ENCODE results near the gene ME2. TPM values are rescaled to one million over a fixed set of nuclear protein-coding genes. Genes with fewer than 3 reads are reported as not detected.
"Not testable (repeated sequence)": the region's sequence is repeated elsewhere in the genome, so short reads cannot be mapped to it uniquely, and the experiment has no call there.

The ME2 gene
- total RNA-seq, 1 donor from 2014 or later, result 51.8 TPM

- no peaks in the 10 kb centered on the region for H3K9me3 Mint-ChIP-seq (ENCODE audit: low read depth)
- H3K27ac Mint-ChIP-seq, result peak overlapping the region; percentile 31
- H3K4me3 Mint-ChIP-seq (ENCODE audit: low read depth), result peak overlapping the region; percentile 93
- H3K27me3 Mint-ChIP-seq, result no peaks in the 10 kb centered on the region
- no peak for TF ChIP-seq CTCF (IDR thresholded peaks at IDR 0.05; ENCODE audit: unreplicated experiment)
- no peak for DNase-seq (ENCODE audit: low spot score, unreplicated experiment)
- H3K36me3 Mint-ChIP-seq (ENCODE audit: insufficient read depth), result peaks cover under 1% of the 10 kb centered on the region
- peaks cover 17% of the 10 kb centered on the region for H3K4me1 Mint-ChIP-seq (ENCODE audit: low read depth)
Observed at GRCh38 chr18:50969448-50969847, 90.5 kb downstream of the ME2 start.

- H3K4me3 Mint-ChIP-seq (ENCODE audit: low read depth), result peak overlapping the region; percentile 7
- H3K4me1 Mint-ChIP-seq (ENCODE audit: low read depth), result peaks cover 17% of the 10 kb centered on the region
- no peaks in the 10 kb centered on the region for H3K9me3 Mint-ChIP-seq (ENCODE audit: low read depth)
- peak overlapping the region; percentile 4 for H3K27ac Mint-ChIP-seq
- no peak for TF ChIP-seq CTCF (IDR thresholded peaks at IDR 0.05; ENCODE audit: unreplicated experiment)
- no peak for DNase-seq (ENCODE audit: low spot score, unreplicated experiment)
- H3K36me3 Mint-ChIP-seq (ENCODE audit: insufficient read depth), result peaks cover 5% of the 10 kb centered on the region
- no peaks in the 10 kb centered on the region for H3K27me3 Mint-ChIP-seq
Observed at GRCh38 chr18:50970006-50970405, 91.1 kb downstream of the ME2 start.

GRCh38 chr18:50972404-50972803, 93.5 kb downstream of the ME2 start:
- not testable (repeated sequence) for H3K27me3 Mint-ChIP-seq; H3K4me3 Mint-ChIP-seq (ENCODE audit: low read depth); H3K27ac Mint-ChIP-seq; DNase-seq (ENCODE audit: low spot score, unreplicated experiment)
- H3K4me1 Mint-ChIP-seq (ENCODE audit: low read depth), result peaks cover 17% of the 10 kb centered on the region
- H3K36me3 Mint-ChIP-seq (ENCODE audit: insufficient read depth), result peaks cover 27% of the 10 kb centered on the region
- peaks cover 14% of the 10 kb centered on the region for H3K9me3 Mint-ChIP-seq (ENCODE audit: low read depth)

GRCh38 chr18:50973367-50974126, 94.6 kb downstream of the ME2 start:
- Mint-ChIP-seq H3K27me3 (no peaks in the 10 kb centered on the region), H3K9me3 (ENCODE audit: low read depth) (peaks cover 24% of the 10 kb centered on the region), H3K36me3 (ENCODE audit: insufficient read depth) (peaks cover 38% of the 10 kb centered on the region), H3K4me1 (ENCODE audit: low read depth) (peaks cover 15% of the 10 kb centered on the region), H3K4me3 (ENCODE audit: low read depth) (no peak overlapping the region), H3K27ac (no peak overlapping the region)
- DNase-seq (ENCODE audit: low spot score, unreplicated experiment), result no peak
- TF ChIP-seq CTCF (IDR thresholded peaks at IDR 0.05; ENCODE audit: unreplicated experiment), result no peak

- H3K27me3 Mint-ChIP-seq, result no peaks in the 10 kb centered on the region
- H3K36me3 Mint-ChIP-seq (ENCODE audit: insufficient read depth), result peaks cover 45% of the 10 kb centered on the region
- no peak overlapping the region for H3K27ac Mint-ChIP-seq
- no peak overlapping the region for H3K4me3 Mint-ChIP-seq (ENCODE audit: low read depth)
- no peaks in the 10 kb centered on the region for H3K4me1 Mint-ChIP-seq (ENCODE audit: low read depth)
- peaks cover 26% of the 10 kb centered on the region for H3K9me3 Mint-ChIP-seq (ENCODE audit: low read depth)
- no peak for DNase-seq (ENCODE audit: low spot score, unreplicated experiment)
- no peak for TF ChIP-seq CTCF (IDR thresholded peaks at IDR 0.05; ENCODE audit: unreplicated experiment)
Observed at GRCh38 chr18:50977037-50977760, 98.3 kb downstream of the ME2 start.
